HepG2 (cell line): ENCODE data around the gene ANKS3. TPM values are rescaled to one million over a fixed set of nuclear protein-coding genes. Genes with fewer than 3 reads are reported as not detected.
A peak's percentile ranks its signal among the peaks of the same experiment; 100 is the strongest.

Experiments used
- ATAC-seq: fragments of 200-7000 bp; cut with Tn5 transposase; 3 replicates; pipeline ENCODE4 v1.9.1; 2020; ENCODE audit warnings: mild to moderate bottlenecking, moderate library complexity
- BruUV-seq: library from RNA; stranded (reverse); fragments of 400-500 nt; replicated peaks from 2 replicates; lab custom pipeline; 2021; lab: Mats Ljungman, UMichigan
- CTCF ChIA-PET: fragments of 300-600 bp; formaldehyde crosslinking; extraction: SDS; loops from one replicate; lab custom pipeline; 2021; ENCODE audit warnings: low total read pairs, inconsistent platforms, low intra/inter-chr PET ratio; lab: Yijun Ruan, JAX
- POLR2A ChIA-PET: fragments of 350-600 bp; sonication (Branson Sonifier 250); formaldehyde crosslinking; loops from one replicate; lab custom pipeline; 2020; ENCODE audit warnings: antibody characterized with exemption, inconsistent platforms; lab: Yijun Ruan, JAX
- DNase-seq: peaks from one replicate; pipeline ENCODE4 v3.0.0-alpha.2; 2015; ENCODE audit warnings: low spot score
- FAIRE-seq: peaks from 3 replicates; lab custom pipeline; 2011; peaks lifted over from hg19 to GRCh38; lab: Jason Lieb, UNC
- H2AFZ ChIP-seq: one replicate; pipeline ENCODE4 v1.6.1; 2011; ENCODE audit warnings: low read length, inconsistent platforms
- H3K27ac ChIP-seq: fragments of 300-600 bp; 3 replicates; pipeline ENCODE4 v1.8.0; 2011; ENCODE audit warnings: mixed run types, mild to moderate bottlenecking, mixed read lengths, low read length, inconsistent platforms; ENCODE audit not compliant: insufficient read depth; ENCODE audit errors: extremely low read length
- H3K27me3 ChIP-seq, 2 experiments: fragments of 200-600 bp in 1 of 2; 2 replicates in 1 of 2; 3 replicates in 1 of 2; pipeline versions ENCODE4 v1.6.0 to v1.8.0; 2011; ENCODE audit warnings: low read length in 2 of 2, mild to moderate bottlenecking in 2 of 2, moderate library complexity in 2 of 2, inconsistent platforms in 1 of 2; ENCODE audit not compliant: insufficient read depth in 2 of 2, control insufficient read depth in 1 of 2
- H3K36me3 ChIP-seq, 2 experiments: fragments of 200-600 bp in 1 of 2; replicated peaks in 1 of 2; 2 replicates in 1 of 2; 3 replicates in 1 of 2; pipeline versions ENCODE4 v1.5.1 to v1.8.0; 2011; ENCODE audit warnings: low read length in 2 of 2, inconsistent platforms in 1 of 2; ENCODE audit not compliant: insufficient read depth in 2 of 2, control insufficient read depth in 1 of 2
- H3K4me1 ChIP-seq: 2 replicates; pipeline ENCODE4 v1.5.1; 2012; ENCODE audit warnings: low read length, inconsistent platforms; ENCODE audit not compliant: insufficient read depth
- H3K4me2 ChIP-seq: 2 replicates; pipeline ENCODE4 v1.6.0; 2011; ENCODE audit warnings: low read depth, low read length, inconsistent platforms
- H3K4me3 ChIP-seq, 3 experiments: fragments of 200-600 bp in 1 of 3; sonication (generic), shearing (Covaris generic) in 1 of 3; replicated peaks in 1 of 3; 2 replicates each; pipeline ENCODE4 v1.5.1; 2011 to 2016; ENCODE audit warnings: low read length in 3 of 3, inconsistent platforms in 2 of 3, low read depth in 2 of 3, mild to moderate bottlenecking in 2 of 3, control low read depth in 1 of 3, mixed read lengths in 1 of 3; ENCODE audit not compliant: insufficient read depth in 1 of 3
- H3K79me2 ChIP-seq: one replicate; pipeline ENCODE4 v1.6.1; 2011; ENCODE audit warnings: low read length, inconsistent platforms; ENCODE audit not compliant: insufficient read depth
- H3K9ac ChIP-seq: 2 replicates; pipeline ENCODE4 v1.6.0; 2011; ENCODE audit warnings: mild to moderate bottlenecking, low read depth, low read length, inconsistent platforms; ENCODE audit not compliant: insufficient read depth
- H3K9me3 ChIP-seq: 2 replicates; pipeline ENCODE4 v1.5.1; 2012; ENCODE audit warnings: mild to moderate bottlenecking, low read length
- H4K20me1 ChIP-seq: 2 replicates; pipeline ENCODE4 v1.6.0; 2011; ENCODE audit warnings: inconsistent platforms, mild to moderate bottlenecking, low read length, moderate library complexity; ENCODE audit not compliant: insufficient read depth
- E2F5 ChIP-seq: sonication (generic); formaldehyde crosslinking; conservative IDR thresholded peaks from 2 replicates; pipeline ENCODE4 v1.4.0; 2020; ENCODE audit warnings: missing genetic modification reagents
- ISX ChIP-seq: sonication (generic); formaldehyde crosslinking; conservative IDR thresholded peaks from 2 replicates; pipeline ENCODE4 v1.5.0; 2020; ENCODE audit warnings: missing genetic modification reagents
- KDM4B ChIP-seq: sonication (generic); formaldehyde crosslinking; IDR thresholded peaks from 2 replicates; pipeline ENCODE4 v1.4.0; 2020; ENCODE audit warnings: missing genetic modification reagents
- KLF13 ChIP-seq: sonication (generic); formaldehyde crosslinking; IDR thresholded peaks from 2 replicates; pipeline ENCODE4 v1.4.0; 2020; ENCODE audit warnings: mild to moderate bottlenecking, missing genetic modification reagents
- MTA3 ChIP-seq: sonication (generic); formaldehyde crosslinking; IDR thresholded peaks from 2 replicates; pipeline ENCODE4 v1.4.0; 2020; ENCODE audit warnings: missing genetic modification reagents
- NR2C2 ChIP-seq: sonication (generic); formaldehyde crosslinking; IDR thresholded peaks from 2 replicates; pipeline ENCODE4 v1.4.0; 2020; ENCODE audit warnings: missing genetic modification reagents, mild to moderate bottlenecking, moderate library complexity, borderline replicate concordance
- RBFOX2 ChIP-seq: fragments of 200-400 bp; formaldehyde crosslinking; IDR thresholded peaks from 2 replicates; pipeline ENCODE4 v1.6.1; 2017; ENCODE audit warnings: low read depth, mild to moderate bottlenecking, low read length
- RFXANK ChIP-seq: IDR thresholded peaks from 2 replicates; pipeline ENCODE4 v1.6.1; 2016
- SMAD3 ChIP-seq: sonication (generic); formaldehyde crosslinking; IDR thresholded peaks from 2 replicates; pipeline ENCODE4 v1.4.0; 2020; ENCODE audit warnings: missing genetic modification reagents
- TOE1 ChIP-seq: sonication (generic); formaldehyde crosslinking; IDR thresholded peaks from 2 replicates; pipeline ENCODE4 v1.4.0; 2020; ENCODE audit warnings: mild to moderate bottlenecking, missing genetic modification reagents
- TSC22D2 ChIP-seq: sonication (generic); formaldehyde crosslinking; IDR thresholded peaks from 2 replicates; pipeline ENCODE4 v1.5.1; 2020; ENCODE audit warnings: missing genetic modification reagents, mild to moderate bottlenecking, borderline replicate concordance
- ZNF232 ChIP-seq: sonication (generic); formaldehyde crosslinking; IDR thresholded peaks from 2 replicates; pipeline ENCODE4 v1.4.0; 2020; ENCODE audit warnings: missing genetic modification reagents, borderline replicate concordance
- ZNF317 ChIP-seq: sonication (generic); formaldehyde crosslinking; IDR thresholded peaks from 2 replicates; pipeline ENCODE4 v1.5.0; 2020; ENCODE audit warnings: mild to moderate bottlenecking, missing genetic modification reagents
- ZSCAN29 ChIP-seq: sonication (generic); formaldehyde crosslinking; conservative IDR thresholded peaks from 2 replicates; pipeline ENCODE4 v1.4.0; 2020; ENCODE audit warnings: mild to moderate bottlenecking, missing genetic modification reagents
- WGBS: methylation state at CpG from one replicate; pipeline ENCODE4 v1.1.6; 2017; ENCODE audit warnings: low lambda C conversion rate; 5-methylcytosine and 5-hydroxymethylcytosine counted together
- in situ Hi-C: cut with HindIII; loops from 2 replicates; pipeline ENCODE4 v1.10.0; 2017; ENCODE audit warnings: low pct_unique_long_range_greater_than_20kb; ENCODE audit not compliant: extremely low pct_ligation_motif_present
- intact Hi-C: fragments of 100-400 bp; cut with micrococcal nuclease; formaldehyde crosslinking; loops from one replicate; pipeline ENCODE4 v1.10.0; 2022; ENCODE audit not compliant: unreplicated experiment
- polyA plus RNA-seq, 8 experiments: library from polyadenylated mRNA; depleted of rRNA in 3 of 8; stranded (reverse) in 7 of 8; unstranded in 1 of 8; fragments of >200 nt; fragmentation: Illumina TruSeq in 4 of 8; extraction: Trizol in 4 of 8; gene quantifications; 2 replicates each; pipeline versions ENCODE4 v1.2.1 to v1.2.3, GENCODE V29; 2011 to 2016; ENCODE audit warnings: low read depth in 4 of 8, missing spikeins in 1 of 8, mixed read lengths in 1 of 8; ENCODE audit not compliant: insufficient read depth in 1 of 8
- total RNA-seq, 5 experiments: library from RNA; depleted of rRNA; stranded (reverse); fragments of >200 nt; fragmentation: Illumina TruSeq; extraction: Trizol; gene quantifications; 2 replicates each; pipeline ENCODE4 v1.2.3, GENCODE V29; 2016; ENCODE audit warnings: low read depth in 1 of 5

ANKS3 gene
- total and polyA plus RNA-seq, 2 of the 13 experiments (the other 11 are each of a cell fraction or from before 2014, with no cell fraction given): 11.4 to 15.9 TPM

GRCh38 chr16:4752351-4753100, 18.5 kb upstream of the ANKS3 start:
- H3K4me2 ChIP-seq: no peak overlapping the region
- FAIRE-seq (no peak), DNase-seq (no peak), ATAC-seq (no peak)
- intact Hi-C loops: no loop called here
- BruUV-seq: no TSS peak
- TF ChIP-seq KDM4B (CRISPR knock-in tag) (no peak), SMAD3 (CRISPR knock-in tag) (no peak), RBFOX2 (peak; percentile 46; the same call in 1 of the 2 replicates), MTA3 (no peak), ISX (CRISPR knock-in tag) (no peak), ZNF232 (no peak), ZSCAN29 (CRISPR knock-in tag) (no peak)
- WGBS: 98% methylated on average over 24 of the region's 44 CpGs
- H3K27ac ChIP-seq: no peak overlapping the region
- H3K4me3 ChIP-seq: no peak overlapping the region
- no peak overlapping the region for H3K9ac ChIP-seq
- no peaks in the 10 kb centered on the region for H3K4me1 ChIP-seq
- H3K27me3 ChIP-seq: no peaks in the 10 kb centered on the region
- H3K36me3 ChIP-seq: peaks cover 19 to 46% of the 10 kb centered on the region in 2 experiments
- H3K79me2 ChIP-seq: peaks cover 3% of the 10 kb centered on the region
- H2AFZ ChIP-seq: no peak overlapping the region
- in situ Hi-C loops: no loop called here
- no peaks in the 10 kb centered on the region; the same call in 1 of the 2 replicates for H3K9me3 ChIP-seq
- H4K20me1 ChIP-seq: no peaks in the 10 kb centered on the region
- CTCF ChIA-PET: no interaction called here
- POLR2A ChIA-PET: interaction anchor here (1.0 kb wide), 2 partner anchors 16 kb away, joined by 3 to 4 read pairs; no protein-coding TSS in a partner anchor

GRCh38 chr16:4750896-4751295, 16.8 kb upstream of the ANKS3 start:
- ATAC-seq (no peak), FAIRE-seq (no peak), DNase-seq (no peak)
- intact Hi-C loops: no loop called here
- Histone ChIP-seq H3K4me2 (no peak overlapping the region), H3K9me3 (no peaks in the 10 kb centered on the region; the same call in 1 of the 2 replicates), H2AFZ (no peak overlapping the region), H4K20me1 (no peaks in the 10 kb centered on the region), H3K9ac (no peak overlapping the region), H3K4me3 (no peak overlapping the region), H3K79me2 (peaks cover 3% of the 10 kb centered on the region), H3K4me1 (no peaks in the 10 kb centered on the region), H3K27ac (no peak overlapping the region), H3K36me3 (peaks cover 19 to 40% of the 10 kb centered on the region in 2 experiments), H3K27me3 (no peaks in the 10 kb centered on the region)
- ChIA-PET POLR2A (interaction anchor here (0.9 kb wide), 1 partner anchor 16 kb away, joined by 3 read pairs; no protein-coding TSS in a partner anchor), CTCF (no interaction called here)
- in situ Hi-C loops: no loop called here
- 94% methylated on average over 8 of the region's 8 CpGs for WGBS
- BruUV-seq: no TSS peak
- TF ChIP-seq ZNF317 (CRISPR knock-in tag): no peak
- no peak for TF ChIP-seq RFXANK (CRISPR knock-in tag)
- TF ChIP-seq TSC22D2: no peak
- TF ChIP-seq NR2C2 (CRISPR knock-in tag): no peak
- TF ChIP-seq TOE1 (CRISPR knock-in tag): no peak
- no peak for TF ChIP-seq KLF13 (CRISPR knock-in tag)
- no peak for TF ChIP-seq E2F5
